Subcutaneous adipose tissue (tissue), 4 donors: ENCODE results near the gene FSTL4. TPM values are rescaled to one million over a fixed set of nuclear protein-coding genes. Genes with fewer than 3 reads are reported as not detected.

Source experiments
- CTCF ChIP-seq: fragments of 450-650 bp; IDR thresholded peaks from one replicate; pipeline ENCODE4 v1.5.1; 2016; ENCODE audit warnings: low read depth, mild to moderate bottlenecking, control low read depth, antibody characterized with exemption, moderate library complexity
- total RNA-seq, 4 donors: library from RNA; depleted of rRNA; stranded (reverse); fragments of >200 nt; gene quantifications; one replicate each; pipeline ENCODE4 v1.1.0, GENCODE V29; 2016

The FSTL4 gene
- total RNA-seq, 4 donors from 2014 or later: not detected

- no peak for TF ChIP-seq CTCF
These were observed 276.0 kb downstream of the FSTL4 start for GRCh38 chr5:133336121-133336968.

GRCh38 chr5:133334796-133335639 is 277.3 kb downstream of the FSTL4 start:
- TF ChIP-seq CTCF: no peak

GRCh38 chr5:133333326-133334150 is 278.8 kb downstream of the FSTL4 start:
- TF ChIP-seq CTCF: no peak

- no peak for TF ChIP-seq CTCF
These were observed 279.8 kb downstream of the FSTL4 start for GRCh38 chr5:133332439-133333024.

GRCh38 chr5:133331941-133332340 is 280.4 kb downstream of the FSTL4 start:
- TF ChIP-seq CTCF: no peak

- TF ChIP-seq CTCF: no peak
These were observed 281.4 kb downstream of the FSTL4 start for GRCh38 chr5:133330956-133331355.
